HG02623 (cell line): ENCODE results near the gene GOLGA6L9.
"Not testable (repeated sequence)": the region's sequence is repeated elsewhere in the genome, so short reads cannot be mapped to it uniquely, and the experiment has no call there.

ENCODE experiments used
- ATAC-seq: cut with Tn5 transposase; IDR thresholded peaks from one replicate; pipeline ENCODE4 v1.9.1; 2021; ENCODE audit warnings: moderate library complexity; ENCODE audit not compliant: unreplicated experiment

The GOLGA6L9 gene

GRCh38 chr15:82429693-82430092, at the start of gene GOLGA6L9:
Gene GOLGA6L9 (plus strand): TSS chr15:82429816. CDS start chr15:82430080, 264 bp downstream.
- ATAC-seq: not testable (repeated sequence)

DNA sequence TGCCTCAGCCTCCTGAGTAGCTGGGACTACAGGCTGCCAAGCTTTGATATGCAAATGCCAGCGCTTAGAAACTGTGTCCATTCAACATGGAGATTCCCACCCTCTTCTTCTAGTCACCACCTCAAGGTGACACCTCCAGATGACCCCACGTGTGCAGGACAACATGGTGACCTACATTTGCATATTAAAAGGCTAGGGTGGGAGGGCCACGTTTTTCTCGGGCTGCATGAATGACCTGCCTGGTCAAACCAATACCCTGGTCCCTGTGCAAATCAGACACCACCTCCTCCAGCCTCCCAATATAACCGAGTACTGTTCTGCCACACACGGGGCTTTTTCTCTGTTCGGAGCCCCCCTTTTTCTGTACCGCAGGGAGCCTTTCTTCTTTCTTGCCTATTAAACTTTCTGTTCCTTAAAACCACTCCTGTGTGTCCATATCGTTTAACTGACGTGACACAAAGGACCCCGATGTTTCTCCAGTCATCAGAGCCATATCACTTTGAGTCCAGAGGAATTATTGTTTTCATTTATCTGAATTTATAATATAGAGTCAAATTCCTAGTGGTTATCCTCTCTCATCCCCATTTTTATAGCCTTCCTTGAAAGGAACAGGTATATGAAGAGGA, 48.2 kb upstream of the GOLGA6L9 start:
- ATAC-seq: not testable (repeated sequence)

GRCh38 chr15:82387209-82387608, 42.4 kb upstream of the GOLGA6L9 start:
- ATAC-seq: not testable (repeated sequence)

- not testable (repeated sequence) for ATAC-seq
Measured at GRCh38 chr15:82390152-82390551, 39.5 kb upstream of the GOLGA6L9 start.

- not testable (repeated sequence) for ATAC-seq
Measured at GRCh38 chr15:82392077-82392476, 37.5 kb upstream of the GOLGA6L9 start.

DNA sequence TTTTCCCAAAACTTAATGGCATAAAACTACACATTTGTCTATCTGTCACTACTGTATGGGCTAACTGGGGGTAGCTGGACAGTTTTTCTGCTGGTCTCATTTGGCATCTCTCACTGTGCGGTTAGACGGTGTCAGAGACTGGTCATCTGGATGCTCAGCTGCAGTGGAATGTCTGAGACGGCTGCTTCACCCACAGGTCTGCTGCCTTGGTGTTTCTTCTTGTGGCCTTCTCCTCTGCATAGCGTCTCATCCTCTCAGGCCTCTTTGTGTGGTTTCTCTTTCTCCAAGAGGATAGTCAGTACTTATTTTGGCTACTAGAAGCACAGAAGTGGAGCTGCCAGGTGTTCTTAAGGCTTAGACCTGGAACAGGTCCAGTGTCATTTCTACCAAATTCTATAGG, 35.9 kb upstream of the GOLGA6L9 start:
- ATAC-seq: no peak

- ATAC-seq: not testable (repeated sequence)
Measured at GRCh38 chr15:82395788-82396187, 33.8 kb upstream of the GOLGA6L9 start.

GRCh38 chr15:82397817-82398216, 31.8 kb upstream of the GOLGA6L9 start:
- ATAC-seq: no peak

GRCh38 chr15:82398785-82399184, 30.8 kb upstream of the GOLGA6L9 start:
- ATAC-seq: no peak

DNA sequence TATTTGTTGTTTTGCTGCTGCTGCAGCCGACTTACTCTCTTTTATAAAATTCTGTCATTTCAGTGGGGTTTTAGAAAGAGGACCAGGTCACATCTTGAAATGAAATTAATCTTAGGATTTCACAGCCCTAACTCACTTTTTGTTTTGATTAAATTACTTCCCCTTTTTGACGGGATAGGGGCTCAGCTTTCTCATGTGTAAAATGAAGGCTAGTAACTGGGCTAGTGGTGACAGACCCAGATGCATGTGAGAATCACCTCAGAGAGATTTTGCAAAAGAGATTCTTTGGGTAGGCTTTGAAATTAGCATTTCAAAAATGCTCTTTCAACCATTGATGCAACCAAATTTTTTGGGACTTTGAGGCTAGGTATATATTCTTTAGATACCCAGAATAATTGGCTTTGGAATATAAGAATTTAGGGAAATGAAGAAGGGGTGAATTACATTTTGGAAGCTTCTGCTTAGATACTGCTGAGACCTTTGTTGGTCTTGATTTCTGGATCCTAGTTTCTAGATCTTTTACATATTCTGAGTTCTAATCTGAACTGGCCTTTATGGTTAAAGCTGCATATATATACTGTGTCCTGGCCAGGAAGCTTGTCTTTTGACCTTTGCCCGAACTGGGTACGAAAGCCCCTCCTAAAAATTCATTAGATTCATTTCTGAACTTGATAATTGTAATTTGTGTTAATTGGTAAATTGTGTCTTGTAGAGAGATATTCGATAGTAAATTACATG, 30.1 kb upstream of the GOLGA6L9 start:
- not testable (repeated sequence) for ATAC-seq

- ATAC-seq: not testable (repeated sequence)
Measured at GRCh38 chr15:82401918-82402317, 27.7 kb upstream of the GOLGA6L9 start.

GRCh38 chr15:82402341-82402740, 27.3 kb upstream of the GOLGA6L9 start:
- not testable (repeated sequence) for ATAC-seq

DNA sequence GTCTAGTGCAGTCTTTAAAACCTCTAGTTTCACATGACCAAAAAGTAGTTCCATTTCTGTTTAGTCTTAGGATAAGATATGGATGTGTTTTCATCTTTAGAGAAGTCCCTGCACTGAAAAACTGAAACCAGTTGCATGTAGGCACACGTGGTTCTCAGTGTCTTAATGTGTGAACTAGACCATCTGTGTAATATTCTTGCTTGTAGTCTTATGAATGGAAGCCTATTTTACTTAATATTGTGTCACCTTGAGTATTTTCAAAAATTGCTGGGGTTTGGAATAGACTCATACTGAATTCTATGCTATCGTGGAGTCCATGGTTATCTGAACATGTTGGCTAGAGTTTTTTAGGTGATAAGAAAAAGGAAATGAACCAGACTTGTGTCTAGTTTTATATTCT, 23.4 kb upstream of the GOLGA6L9 start:
- ATAC-seq: not testable (repeated sequence)

DNA sequence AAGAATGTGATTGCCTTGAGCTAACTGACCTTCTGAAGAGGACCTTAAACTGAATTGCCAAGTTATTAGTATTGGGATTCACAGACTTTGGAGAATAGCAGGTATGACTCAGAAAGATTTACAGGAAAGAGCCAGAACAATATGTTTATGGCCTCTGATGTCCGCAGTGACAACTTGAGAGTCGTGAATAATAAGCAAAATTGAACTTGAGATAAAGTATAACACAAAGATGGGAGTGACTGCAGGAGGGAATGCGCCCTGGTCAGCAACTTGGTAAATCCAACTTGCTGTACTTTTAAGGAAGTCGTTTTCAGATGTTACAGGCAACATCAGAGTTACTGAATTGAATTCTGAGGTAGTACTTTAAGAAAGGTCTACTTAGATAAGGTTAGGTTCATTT, 19.3 kb upstream of the GOLGA6L9 start:
- not testable (repeated sequence) for ATAC-seq

GRCh38 chr15:82411595-82411994, 18.0 kb upstream of the GOLGA6L9 start:
- ATAC-seq: not testable (repeated sequence)

- not testable (repeated sequence) for ATAC-seq
Measured at GRCh38 chr15:82414525-82415191, 15.0 kb upstream of the GOLGA6L9 start.

GRCh38 chr15:82420516-82420915, 9.1 kb upstream of the GOLGA6L9 start:
- not testable (repeated sequence) for ATAC-seq

DNA sequence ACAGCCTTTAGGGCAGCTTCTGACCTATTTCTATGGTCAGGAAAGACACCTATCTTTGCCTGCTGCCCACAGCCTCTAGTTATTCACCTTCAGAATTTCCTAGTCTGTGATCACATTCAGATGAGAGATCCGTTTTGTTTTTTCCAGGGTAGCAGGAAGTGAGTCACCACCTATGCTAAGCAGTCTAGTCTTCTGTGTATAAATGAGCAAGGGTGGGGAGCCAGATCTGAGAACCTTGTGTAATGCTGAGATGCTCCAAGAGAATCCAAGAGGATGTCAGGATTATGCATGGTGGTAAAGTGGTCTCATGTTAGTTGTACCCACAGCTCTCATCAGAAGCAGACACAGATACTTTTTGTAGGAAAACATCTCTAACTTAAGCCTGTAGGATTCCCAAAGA, 8.7 kb upstream of the GOLGA6L9 start:
- not testable (repeated sequence) for ATAC-seq

GRCh38 chr15:82427117-82427516, 2.5 kb upstream of the GOLGA6L9 start:
- not testable (repeated sequence) for ATAC-seq

GRCh38 chr15:82445420-82445819, 15.8 kb downstream of the GOLGA6L9 start:
- ATAC-seq: not testable (repeated sequence)

DNA sequence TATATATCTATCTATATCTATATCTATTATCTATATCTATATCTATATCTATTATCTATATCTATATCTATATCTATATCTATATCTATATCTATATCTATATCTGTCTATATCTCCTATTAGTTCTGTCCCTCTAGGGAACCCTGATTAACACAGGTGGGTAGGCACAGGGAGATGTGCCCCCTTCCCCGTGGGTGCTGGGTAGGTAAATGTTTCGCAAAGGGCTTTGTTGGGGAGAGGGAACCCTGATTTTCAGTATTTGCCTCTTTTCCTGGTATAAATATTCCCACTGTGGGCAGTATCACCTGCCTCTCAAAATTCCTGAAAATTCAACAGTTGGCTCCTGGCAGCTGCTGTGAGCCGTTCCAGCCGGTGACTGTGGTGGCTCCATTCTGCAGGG, 27.7 kb downstream of the GOLGA6L9 start:
- not testable (repeated sequence) for ATAC-seq

DNA sequence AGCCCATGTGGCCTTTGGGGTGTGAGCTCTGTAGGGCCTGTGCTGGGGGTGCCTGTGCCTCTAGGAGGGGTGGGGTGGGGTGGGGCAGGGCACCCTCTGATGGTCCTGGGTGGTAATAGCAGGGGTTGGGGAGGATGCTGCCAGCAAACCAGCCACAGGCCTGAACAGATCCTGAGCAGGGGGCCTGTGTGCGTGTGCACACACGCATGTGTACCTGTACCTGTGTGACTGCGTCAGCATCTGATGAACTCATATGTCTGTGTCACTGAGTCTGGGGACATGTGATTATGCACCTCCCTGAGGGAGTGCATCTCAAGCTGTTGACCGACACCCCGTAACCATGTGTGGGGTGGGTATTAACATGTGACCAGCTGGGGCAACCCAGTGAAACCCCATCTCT, 36.0 kb downstream of the GOLGA6L9 start:
- not testable (repeated sequence) for ATAC-seq
